ENCODE data around the gene CIAO2B. TPM values are rescaled to one million over a fixed set of nuclear protein-coding genes. Genes with fewer than 3 reads are reported as not detected.

CIAO2B gene
- total RNA-seq, 1 donor: 21.2 TPM

- H3K4me3 ChIP-seq (ENCODE audit: low read length): no peak overlapping the region
- H3K4me1 ChIP-seq (ENCODE audit: insufficient read depth, low read length): no peaks in the 10 kb centered on the region
- H3K27me3 ChIP-seq (ENCODE audit: insufficient read depth, low read length): no peaks in the 10 kb centered on the region
- H3K9me3 ChIP-seq (ENCODE audit: low read depth, low read length): no peaks in the 10 kb centered on the region
These were observed 23.8 kb downstream of the CIAO2B start for GRCh38 chr16:66910175-66910940.

- H3K27me3 ChIP-seq (ENCODE audit: insufficient read depth, low read length): no peaks in the 10 kb centered on the region
- no peaks in the 10 kb centered on the region for H3K4me1 ChIP-seq (ENCODE audit: insufficient read depth, low read length)
- H3K9me3 ChIP-seq (ENCODE audit: low read depth, low read length): no peaks in the 10 kb centered on the region
- H3K4me3 ChIP-seq (ENCODE audit: low read length): no peak overlapping the region
These were observed 25.2 kb downstream of the CIAO2B start for GRCh38 chr16:66908762-66909559.

GRCh38 chr16:66908116-66908515, 26.1 kb downstream of the CIAO2B start:
- H3K4me3 ChIP-seq (ENCODE audit: low read length): no peak overlapping the region
- H3K27me3 ChIP-seq (ENCODE audit: insufficient read depth, low read length): no peaks in the 10 kb centered on the region
- H3K4me1 ChIP-seq (ENCODE audit: insufficient read depth, low read length): no peaks in the 10 kb centered on the region

GRCh38 chr16:66906916-66907836, 27.0 kb downstream of the CIAO2B start:
- H3K27me3 ChIP-seq (ENCODE audit: insufficient read depth, low read length): no peaks in the 10 kb centered on the region

More at GRCh38 chr16:66908116-66908515, 26.1 kb downstream of the CIAO2B start:
- H3K9me3 ChIP-seq (ENCODE audit: low read depth, low read length): no peaks in the 10 kb centered on the region

GRCh38 chr16:66905633-66906539, 28.3 kb downstream of the CIAO2B start:
- no peaks in the 10 kb centered on the region for H3K4me1 ChIP-seq (ENCODE audit: insufficient read depth, low read length)

More at GRCh38 chr16:66906916-66907836, 27.0 kb downstream of the CIAO2B start:
- H3K4me3 ChIP-seq (ENCODE audit: low read length): no peak overlapping the region
- no peaks in the 10 kb centered on the region for H3K9me3 ChIP-seq (ENCODE audit: low read depth, low read length)
- no peaks in the 10 kb centered on the region for H3K4me1 ChIP-seq (ENCODE audit: insufficient read depth, low read length)

GRCh38 chr16:66904846-66905632, 29.2 kb downstream of the CIAO2B start:
- Histone ChIP-seq H3K9me3 (ENCODE audit: low read depth, low read length) (no peaks in the 10 kb centered on the region), H3K4me3 (ENCODE audit: low read length) (no peak overlapping the region), H3K4me1 (ENCODE audit: insufficient read depth, low read length) (no peaks in the 10 kb centered on the region), H3K27me3 (ENCODE audit: insufficient read depth, low read length) (no peaks in the 10 kb centered on the region)

More at GRCh38 chr16:66905633-66906539, 28.3 kb downstream of the CIAO2B start:
- Histone ChIP-seq H3K4me3 (ENCODE audit: low read length) (no peak overlapping the region), H3K27me3 (ENCODE audit: insufficient read depth, low read length) (no peaks in the 10 kb centered on the region), H3K9me3 (ENCODE audit: low read depth, low read length) (no peaks in the 10 kb centered on the region)

- no peaks in the 10 kb centered on the region for H3K27me3 ChIP-seq (ENCODE audit: insufficient read depth, low read length)
- no peaks in the 10 kb centered on the region for H3K9me3 ChIP-seq (ENCODE audit: low read depth, low read length)
- H3K4me3 ChIP-seq (ENCODE audit: low read length): no peak overlapping the region
- H3K4me1 ChIP-seq (ENCODE audit: insufficient read depth, low read length): no peaks in the 10 kb centered on the region
These were observed 29.8 kb downstream of the CIAO2B start for GRCh38 chr16:66904428-66904845.

- Histone ChIP-seq H3K9me3 (ENCODE audit: low read depth, low read length) (no peaks in the 10 kb centered on the region), H3K4me1 (ENCODE audit: insufficient read depth, low read length) (no peaks in the 10 kb centered on the region), H3K4me3 (ENCODE audit: low read length) (no peak overlapping the region), H3K27me3 (ENCODE audit: insufficient read depth, low read length) (no peaks in the 10 kb centered on the region)
These were observed 30.4 kb downstream of the CIAO2B start for GRCh38 chr16:66903544-66904427.

GRCh38 chr16:66902648-66903543, 31.3 kb downstream of the CIAO2B start:
- Histone ChIP-seq H3K9me3 (ENCODE audit: low read depth, low read length) (no peaks in the 10 kb centered on the region), H3K4me3 (ENCODE audit: low read length) (no peak overlapping the region), H3K4me1 (ENCODE audit: insufficient read depth, low read length) (no peaks in the 10 kb centered on the region), H3K27me3 (ENCODE audit: insufficient read depth, low read length) (no peaks in the 10 kb centered on the region)

GRCh38 chr16:66901626-66902025, 32.6 kb downstream of the CIAO2B start:
- Histone ChIP-seq H3K4me3 (ENCODE audit: low read length) (no peak overlapping the region), H3K4me1 (ENCODE audit: insufficient read depth, low read length) (no peaks in the 10 kb centered on the region), H3K9me3 (ENCODE audit: low read depth, low read length) (no peaks in the 10 kb centered on the region), H3K27me3 (ENCODE audit: insufficient read depth, low read length) (no peaks in the 10 kb centered on the region)

GRCh38 chr16:66900721-66901441, 33.3 kb downstream of the CIAO2B start:
- H3K27me3 ChIP-seq (ENCODE audit: insufficient read depth, low read length): no peaks in the 10 kb centered on the region
- no peaks in the 10 kb centered on the region for H3K4me1 ChIP-seq (ENCODE audit: insufficient read depth, low read length)
- no peak overlapping the region for H3K4me3 ChIP-seq (ENCODE audit: low read length)
- no peaks in the 10 kb centered on the region for H3K9me3 ChIP-seq (ENCODE audit: low read depth, low read length)
